WTC11 (cell line): Measurements from ENCODE around the gene LACC1. TPM values are rescaled to one million over a fixed set of nuclear protein-coding genes. Genes with fewer than 3 reads are reported as not detected.

Source experiments
- ATAC-seq: fragments of 200-7000 bp; cut with Tn5 transposase; 2 replicates; pipeline ENCODE4 v1.10.0; 2021; ENCODE audit warnings: mild to moderate bottlenecking, moderate library complexity
- CTCF ChIA-PET: fragments of 300-600 bp; sonication (Branson Sonifier 250); formaldehyde crosslinking; loops from one replicate; lab custom pipeline; 2021; ENCODE audit warnings: antibody characterized with exemption; lab: Charles Lee
- POLR2A ChIA-PET: fragments of 350-600 bp; sonication (Branson Sonifier 250); formaldehyde crosslinking; loops from one replicate; lab custom pipeline; 2021; ENCODE audit warnings: antibody characterized with exemption; lab: Charles Lee
- DNase-seq: peaks from one replicate; pipeline ENCODE4 v3.0.0; 2021; ENCODE audit warnings: low spot score
- H3K27ac Mint-ChIP-seq: 2 replicates; pipeline ENCODE4 v1.8.0; 2021; ENCODE audit warnings: mixed read lengths
- H3K27me3 Mint-ChIP-seq: 2 replicates; pipeline ENCODE4 v1.8.0; 2021; ENCODE audit warnings: low read depth, mild to moderate bottlenecking, moderate library complexity, mixed read lengths
- H3K36me3 Mint-ChIP-seq: 2 replicates; pipeline ENCODE4 v1.8.0; 2021; ENCODE audit warnings: mixed read lengths
- H3K4me1 Mint-ChIP-seq: 2 replicates; pipeline ENCODE4 v1.8.0; 2022; ENCODE audit warnings: mixed read lengths
- H3K4me3 Mint-ChIP-seq: 2 replicates; pipeline ENCODE4 v1.8.0; 2021; ENCODE audit warnings: mild to moderate bottlenecking, moderate library complexity, mixed read lengths
- H3K9me3 Mint-ChIP-seq: 2 replicates; pipeline ENCODE4 v1.8.0; 2021; ENCODE audit warnings: mixed read lengths
- ESRRA ChIP-seq: sonication (generic); formaldehyde crosslinking; IDR thresholded peaks from 2 replicates; pipeline ENCODE4 v1.8.1; 2022; ENCODE audit warnings: mild to moderate bottlenecking, missing genetic modification reagents, borderline replicate concordance
- FOXK1 ChIP-seq: sonication (generic); formaldehyde crosslinking; IDR thresholded peaks from 2 replicates; pipeline ENCODE4 v1.8.0; 2022; ENCODE audit warnings: mild to moderate bottlenecking, moderate library complexity, missing genetic modification reagents
- GABPB1 ChIP-seq: sonication (generic); formaldehyde crosslinking; IDR thresholded peaks from 2 replicates; pipeline ENCODE4 v1.8.1; 2023; ENCODE audit warnings: mild to moderate bottlenecking, missing genetic modification reagents
- IRF2 ChIP-seq: sonication (generic); formaldehyde crosslinking; IDR thresholded peaks from 2 replicates; pipeline ENCODE4 v1.8.0; 2022; ENCODE audit warnings: low read depth, missing genetic modification reagents, borderline replicate concordance
- MXD4 ChIP-seq: fragments of 250-450 bp; sonication (Bioruptor Pico); IDR thresholded peaks from 2 replicates; pipeline ENCODE4 v1.8.0; 2021; ENCODE audit warnings: mild to moderate bottlenecking, moderate library complexity, borderline replicate concordance
- NFYB ChIP-seq: sonication (generic); formaldehyde crosslinking; conservative IDR thresholded peaks from 2 replicates; pipeline ENCODE4 v1.8.0; 2022; ENCODE audit warnings: low read depth, missing genetic modification reagents
- NR3C1 ChIP-seq: sonication (generic); formaldehyde crosslinking; conservative IDR thresholded peaks from 2 replicates; pipeline ENCODE4 v1.8.1; 2023; ENCODE audit warnings: low read depth, mild to moderate bottlenecking, missing genetic modification reagents
- TCF7 ChIP-seq: sonication (generic); formaldehyde crosslinking; IDR thresholded peaks from 2 replicates; pipeline ENCODE4 v1.8.0; 2022; ENCODE audit warnings: mild to moderate bottlenecking, low read depth, missing genetic modification reagents, moderate library complexity
- TP53 ChIP-seq: sonication (generic); formaldehyde crosslinking; IDR thresholded peaks from 2 replicates; pipeline ENCODE4 v1.8.1; 2023; ENCODE audit warnings: mild to moderate bottlenecking, missing genetic modification reagents
- ZNF138 ChIP-seq: sonication (generic); formaldehyde crosslinking; conservative IDR thresholded peaks from 2 replicates; pipeline ENCODE4 v1.8.1; 2022; ENCODE audit warnings: mild to moderate bottlenecking, moderate library complexity, missing genetic modification reagents
- ZNF263 ChIP-seq: sonication (generic); formaldehyde crosslinking; IDR thresholded peaks from 2 replicates; pipeline ENCODE4 v1.8.1; 2022; ENCODE audit warnings: low read depth, mild to moderate bottlenecking, moderate library complexity, missing genetic modification reagents
- ZNF423 ChIP-seq: fragments of 250-450 bp; sonication (Bioruptor Pico); IDR thresholded peaks from 2 replicates; pipeline ENCODE4 v2.1.2; 2022; ENCODE audit warnings: mild to moderate bottlenecking, moderate library complexity
- ZNF671 ChIP-seq: fragments of 250-450 bp; sonication (Bioruptor Pico); IDR thresholded peaks from 2 replicates; pipeline ENCODE4 v1.8.0; 2021; ENCODE audit warnings: mild to moderate bottlenecking
- total RNA-seq: library from RNA; stranded (reverse); gene quantifications from 3 replicates; pipeline ENCODE4 v1.2.3, GENCODE V29; 2021
- TF ChIP-seq, protein P1 (sequence below): fragments of 200-600 bp; IDR thresholded peaks from 2 replicates; pipeline ENCODE4 v1.8.0; 2022; ENCODE audit warnings: antibody characterized with exemption
- TF ChIP-seq, protein P2 (sequence below): sonication (generic); formaldehyde crosslinking; IDR thresholded peaks from 2 replicates; pipeline ENCODE4 v1.8.1; 2022; ENCODE audit warnings: missing genetic modification reagents, borderline replicate concordance
- TF ChIP-seq, protein P3 (sequence below): sonication (generic); formaldehyde crosslinking; conservative IDR thresholded peaks from 2 replicates; pipeline ENCODE4 v1.8.1; 2022; ENCODE audit warnings: mild to moderate bottlenecking, missing genetic modification reagents
- TF ChIP-seq, protein P4 (sequence below): sonication (generic); formaldehyde crosslinking; IDR thresholded peaks from 2 replicates; pipeline ENCODE4 v1.8.0; 2023; ENCODE audit warnings: mild to moderate bottlenecking, missing genetic modification reagents
- TF ChIP-seq, protein P5 (sequence below): sonication (generic); formaldehyde crosslinking; IDR thresholded peaks from 2 replicates; pipeline ENCODE4 v1.8.1; 2023; ENCODE audit warnings: mild to moderate bottlenecking, missing genetic modification reagents, moderate library complexity
- TF ChIP-seq, protein P6 (sequence below): sonication (generic); formaldehyde crosslinking; IDR thresholded peaks from 2 replicates; pipeline ENCODE4 v1.8.0; 2023; ENCODE audit warnings: missing genetic modification reagents, mild to moderate bottlenecking, borderline replicate concordance
- TF ChIP-seq, protein P7 (sequence below): sonication (generic); formaldehyde crosslinking; conservative IDR thresholded peaks from 2 replicates; pipeline ENCODE4 v1.8.1; 2023; ENCODE audit warnings: mild to moderate bottlenecking, low read depth, missing genetic modification reagents, moderate library complexity
- TF ChIP-seq, protein P8 (sequence below): sonication (generic); formaldehyde crosslinking; IDR thresholded peaks from 2 replicates; pipeline ENCODE4 v1.8.0; 2022; ENCODE audit warnings: mild to moderate bottlenecking, missing genetic modification reagents

LACC1 gene
- total RNA-seq, 1 experiment from 2014 or later, result 5.5 TPM

DNA sequence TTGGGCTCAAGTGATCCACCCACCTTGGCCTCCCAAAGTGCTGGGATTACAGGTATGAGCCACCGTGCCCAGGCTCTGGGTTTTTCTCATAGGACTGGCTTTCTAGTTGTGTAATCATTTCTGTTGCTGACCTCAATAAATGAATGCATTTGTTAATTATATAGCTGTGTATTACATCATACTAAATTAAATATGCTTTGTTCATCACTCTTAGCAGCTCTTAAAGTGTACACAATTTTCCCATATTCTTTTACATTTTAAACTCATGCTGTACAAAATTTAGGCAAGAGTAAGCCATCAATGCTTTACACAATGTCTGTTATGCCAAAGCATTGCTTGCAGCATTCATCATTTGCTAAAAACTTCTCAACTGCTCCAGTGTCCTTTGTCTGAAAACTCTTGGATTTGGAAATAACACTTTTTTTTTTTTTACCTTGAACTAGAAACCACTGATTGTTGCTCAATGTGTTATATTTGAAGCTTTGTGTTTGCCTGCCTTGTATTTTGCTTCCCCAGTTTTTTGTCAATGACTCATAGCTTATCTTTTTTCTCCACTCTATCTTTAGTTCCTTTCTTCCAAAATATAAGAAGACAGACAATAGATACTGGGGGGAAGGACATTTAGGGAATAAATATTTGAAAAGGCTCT lies 31.6 kb upstream of the LACC1 start (continued):
- TF ChIP-seq, protein P1, sequence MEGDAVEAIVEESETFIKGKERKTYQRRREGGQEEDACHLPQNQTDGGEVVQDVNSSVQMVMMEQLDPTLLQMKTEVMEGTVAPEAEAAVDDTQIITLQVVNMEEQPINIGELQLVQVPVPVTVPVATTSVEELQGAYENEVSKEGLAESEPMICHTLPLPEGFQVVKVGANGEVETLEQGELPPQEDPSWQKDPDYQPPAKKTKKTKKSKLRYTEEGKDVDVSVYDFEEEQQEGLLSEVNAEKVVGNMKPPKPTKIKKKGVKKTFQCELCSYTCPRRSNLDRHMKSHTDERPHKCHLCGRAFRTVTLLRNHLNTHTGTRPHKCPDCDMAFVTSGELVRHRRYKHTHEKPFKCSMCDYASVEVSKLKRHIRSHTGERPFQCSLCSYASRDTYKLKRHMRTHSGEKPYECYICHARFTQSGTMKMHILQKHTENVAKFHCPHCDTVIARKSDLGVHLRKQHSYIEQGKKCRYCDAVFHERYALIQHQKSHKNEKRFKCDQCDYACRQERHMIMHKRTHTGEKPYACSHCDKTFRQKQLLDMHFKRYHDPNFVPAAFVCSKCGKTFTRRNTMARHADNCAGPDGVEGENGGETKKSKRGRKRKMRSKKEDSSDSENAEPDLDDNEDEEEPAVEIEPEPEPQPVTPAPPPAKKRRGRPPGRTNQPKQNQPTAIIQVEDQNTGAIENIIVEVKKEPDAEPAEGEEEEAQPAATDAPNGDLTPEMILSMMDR, result no peak
- TF ChIP-seq TP53 (CRISPR knock-in tag) (no peak), NR3C1 (no peak), MXD4 (CRISPR knock-in tag) (no peak), ESRRA (CRISPR knock-in tag) (no peak), ZNF671 (CRISPR knock-in tag) (no peak), TCF7 (CRISPR knock-in tag) (no peak), IRF2 (CRISPR knock-in tag) (no peak)
- TF ChIP-seq, protein P2, sequence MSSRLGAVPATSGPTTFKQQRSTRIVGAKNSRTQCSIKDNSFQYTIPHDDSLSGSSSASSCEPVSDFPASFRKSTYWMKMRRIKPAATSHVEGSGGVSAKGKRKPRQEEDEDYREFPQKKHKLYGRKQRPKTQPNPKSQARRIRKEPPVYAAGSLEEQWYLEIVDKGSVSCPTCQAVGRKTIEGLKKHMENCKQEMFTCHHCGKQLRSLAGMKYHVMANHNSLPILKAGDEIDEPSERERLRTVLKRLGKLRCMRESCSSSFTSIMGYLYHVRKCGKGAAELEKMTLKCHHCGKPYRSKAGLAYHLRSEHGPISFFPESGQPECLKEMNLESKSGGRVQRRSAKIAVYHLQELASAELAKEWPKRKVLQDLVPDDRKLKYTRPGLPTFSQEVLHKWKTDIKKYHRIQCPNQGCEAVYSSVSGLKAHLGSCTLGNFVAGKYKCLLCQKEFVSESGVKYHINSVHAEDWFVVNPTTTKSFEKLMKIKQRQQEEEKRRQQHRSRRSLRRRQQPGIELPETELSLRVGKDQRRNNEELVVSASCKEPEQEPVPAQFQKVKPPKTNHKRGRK (CRISPR knock-in tag), result no peak
- TF ChIP-seq, protein P3, sequence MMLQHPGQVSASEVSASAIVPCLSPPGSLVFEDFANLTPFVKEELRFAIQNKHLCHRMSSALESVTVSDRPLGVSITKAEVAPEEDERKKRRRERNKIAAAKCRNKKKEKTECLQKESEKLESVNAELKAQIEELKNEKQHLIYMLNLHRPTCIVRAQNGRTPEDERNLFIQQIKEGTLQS, result no peak
- TF ChIP-seq, protein P4, sequence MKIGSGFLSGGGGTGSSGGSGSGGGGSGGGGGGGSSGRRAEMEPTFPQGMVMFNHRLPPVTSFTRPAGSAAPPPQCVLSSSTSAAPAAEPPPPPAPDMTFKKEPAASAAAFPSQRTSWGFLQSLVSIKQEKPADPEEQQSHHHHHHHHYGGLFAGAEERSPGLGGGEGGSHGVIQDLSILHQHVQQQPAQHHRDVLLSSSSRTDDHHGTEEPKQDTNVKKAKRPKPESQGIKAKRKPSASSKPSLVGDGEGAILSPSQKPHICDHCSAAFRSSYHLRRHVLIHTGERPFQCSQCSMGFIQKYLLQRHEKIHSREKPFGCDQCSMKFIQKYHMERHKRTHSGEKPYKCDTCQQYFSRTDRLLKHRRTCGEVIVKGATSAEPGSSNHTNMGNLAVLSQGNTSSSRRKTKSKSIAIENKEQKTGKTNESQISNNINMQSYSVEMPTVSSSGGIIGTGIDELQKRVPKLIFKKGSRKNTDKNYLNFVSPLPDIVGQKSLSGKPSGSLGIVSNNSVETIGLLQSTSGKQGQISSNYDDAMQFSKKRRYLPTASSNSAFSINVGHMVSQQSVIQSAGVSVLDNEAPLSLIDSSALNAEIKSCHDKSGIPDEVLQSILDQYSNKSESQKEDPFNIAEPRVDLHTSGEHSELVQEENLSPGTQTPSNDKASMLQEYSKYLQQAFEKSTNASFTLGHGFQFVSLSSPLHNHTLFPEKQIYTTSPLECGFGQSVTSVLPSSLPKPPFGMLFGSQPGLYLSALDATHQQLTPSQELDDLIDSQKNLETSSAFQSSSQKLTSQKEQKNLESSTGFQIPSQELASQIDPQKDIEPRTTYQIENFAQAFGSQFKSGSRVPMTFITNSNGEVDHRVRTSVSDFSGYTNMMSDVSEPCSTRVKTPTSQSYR, result no peak
- TF ChIP-seq, protein P5, sequence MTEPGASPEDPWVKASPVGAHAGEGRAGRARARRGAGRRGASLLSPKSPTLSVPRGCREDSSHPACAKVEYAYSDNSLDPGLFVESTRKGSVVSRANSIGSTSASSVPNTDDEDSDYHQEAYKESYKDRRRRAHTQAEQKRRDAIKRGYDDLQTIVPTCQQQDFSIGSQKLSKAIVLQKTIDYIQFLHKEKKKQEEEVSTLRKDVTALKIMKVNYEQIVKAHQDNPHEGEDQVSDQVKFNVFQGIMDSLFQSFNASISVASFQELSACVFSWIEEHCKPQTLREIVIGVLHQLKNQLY (CRISPR knock-in tag), result no peak
- TF ChIP-seq, protein P6, sequence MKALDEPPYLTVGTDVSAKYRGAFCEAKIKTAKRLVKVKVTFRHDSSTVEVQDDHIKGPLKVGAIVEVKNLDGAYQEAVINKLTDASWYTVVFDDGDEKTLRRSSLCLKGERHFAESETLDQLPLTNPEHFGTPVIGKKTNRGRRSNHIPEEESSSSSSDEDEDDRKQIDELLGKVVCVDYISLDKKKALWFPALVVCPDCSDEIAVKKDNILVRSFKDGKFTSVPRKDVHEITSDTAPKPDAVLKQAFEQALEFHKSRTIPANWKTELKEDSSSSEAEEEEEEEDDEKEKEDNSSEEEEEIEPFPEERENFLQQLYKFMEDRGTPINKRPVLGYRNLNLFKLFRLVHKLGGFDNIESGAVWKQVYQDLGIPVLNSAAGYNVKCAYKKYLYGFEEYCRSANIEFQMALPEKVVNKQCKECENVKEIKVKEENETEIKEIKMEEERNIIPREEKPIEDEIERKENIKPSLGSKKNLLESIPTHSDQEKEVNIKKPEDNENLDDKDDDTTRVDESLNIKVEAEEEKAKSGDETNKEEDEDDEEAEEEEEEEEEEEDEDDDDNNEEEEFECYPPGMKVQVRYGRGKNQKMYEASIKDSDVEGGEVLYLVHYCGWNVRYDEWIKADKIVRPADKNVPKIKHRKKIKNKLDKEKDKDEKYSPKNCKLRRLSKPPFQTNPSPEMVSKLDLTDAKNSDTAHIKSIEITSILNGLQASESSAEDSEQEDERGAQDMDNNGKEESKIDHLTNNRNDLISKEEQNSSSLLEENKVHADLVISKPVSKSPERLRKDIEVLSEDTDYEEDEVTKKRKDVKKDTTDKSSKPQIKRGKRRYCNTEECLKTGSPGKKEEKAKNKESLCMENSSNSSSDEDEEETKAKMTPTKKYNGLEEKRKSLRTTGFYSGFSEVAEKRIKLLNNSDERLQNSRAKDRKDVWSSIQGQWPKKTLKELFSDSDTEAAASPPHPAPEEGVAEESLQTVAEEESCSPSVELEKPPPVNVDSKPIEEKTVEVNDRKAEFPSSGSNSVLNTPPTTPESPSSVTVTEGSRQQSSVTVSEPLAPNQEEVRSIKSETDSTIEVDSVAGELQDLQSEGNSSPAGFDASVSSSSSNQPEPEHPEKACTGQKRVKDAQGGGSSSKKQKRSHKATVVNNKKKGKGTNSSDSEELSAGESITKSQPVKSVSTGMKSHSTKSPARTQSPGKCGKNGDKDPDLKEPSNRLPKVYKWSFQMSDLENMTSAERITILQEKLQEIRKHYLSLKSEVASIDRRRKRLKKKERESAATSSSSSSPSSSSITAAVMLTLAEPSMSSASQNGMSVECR (CRISPR knock-in tag), result no peak

DNA sequence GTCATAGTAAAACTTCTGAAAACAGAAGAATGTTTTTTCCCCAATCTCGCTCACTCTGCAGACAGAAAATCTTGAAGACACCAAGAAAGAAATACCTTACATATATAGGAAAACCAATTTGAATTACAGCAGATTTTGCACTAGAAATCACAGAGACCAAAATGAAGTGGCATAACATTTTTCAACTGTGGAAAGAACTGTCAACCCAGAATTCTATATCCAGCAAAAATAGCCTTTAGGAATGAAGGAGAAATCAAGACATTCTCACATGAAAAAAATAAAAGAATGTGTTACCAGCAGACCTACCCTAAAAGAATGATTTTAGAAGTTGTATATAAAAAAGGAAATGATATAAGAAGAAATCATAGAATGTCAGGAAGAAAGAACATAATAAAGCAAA lies 28.8 kb upstream of the LACC1 start:
- ChIA-PET CTCF (no interaction called here), POLR2A (no interaction called here)
- Mint-ChIP-seq H3K4me3 (no peak overlapping the region), H3K27me3 (no peaks in the 10 kb centered on the region; the same call in none of the 2 replicates), H3K9me3 (peaks cover 61% of the 10 kb centered on the region), H3K27ac (no peak overlapping the region), H3K4me1 (no peaks in the 10 kb centered on the region), H3K36me3 (peaks cover 64% of the 10 kb centered on the region)
- TF ChIP-seq GABPB1, result no peak
- TF ChIP-seq ZNF138 (CRISPR knock-in tag), result no peak
- TF ChIP-seq NFYB (CRISPR knock-in tag), result no peak
- no peak for TF ChIP-seq ZNF263
- TF ChIP-seq ZNF423 (CRISPR knock-in tag), result no peak
- TF ChIP-seq, protein P7, sequence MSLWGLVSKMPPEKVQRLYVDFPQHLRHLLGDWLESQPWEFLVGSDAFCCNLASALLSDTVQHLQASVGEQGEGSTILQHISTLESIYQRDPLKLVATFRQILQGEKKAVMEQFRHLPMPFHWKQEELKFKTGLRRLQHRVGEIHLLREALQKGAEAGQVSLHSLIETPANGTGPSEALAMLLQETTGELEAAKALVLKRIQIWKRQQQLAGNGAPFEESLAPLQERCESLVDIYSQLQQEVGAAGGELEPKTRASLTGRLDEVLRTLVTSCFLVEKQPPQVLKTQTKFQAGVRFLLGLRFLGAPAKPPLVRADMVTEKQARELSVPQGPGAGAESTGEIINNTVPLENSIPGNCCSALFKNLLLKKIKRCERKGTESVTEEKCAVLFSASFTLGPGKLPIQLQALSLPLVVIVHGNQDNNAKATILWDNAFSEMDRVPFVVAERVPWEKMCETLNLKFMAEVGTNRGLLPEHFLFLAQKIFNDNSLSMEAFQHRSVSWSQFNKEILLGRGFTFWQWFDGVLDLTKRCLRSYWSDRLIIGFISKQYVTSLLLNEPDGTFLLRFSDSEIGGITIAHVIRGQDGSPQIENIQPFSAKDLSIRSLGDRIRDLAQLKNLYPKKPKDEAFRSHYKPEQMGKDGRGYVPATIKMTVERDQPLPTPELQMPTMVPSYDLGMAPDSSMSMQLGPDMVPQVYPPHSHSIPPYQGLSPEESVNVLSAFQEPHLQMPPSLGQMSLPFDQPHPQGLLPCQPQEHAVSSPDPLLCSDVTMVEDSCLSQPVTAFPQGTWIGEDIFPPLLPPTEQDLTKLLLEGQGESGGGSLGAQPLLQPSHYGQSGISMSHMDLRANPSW (CRISPR knock-in tag), result no peak
- TF ChIP-seq FOXK1, result no peak
- TF ChIP-seq, protein P8, sequence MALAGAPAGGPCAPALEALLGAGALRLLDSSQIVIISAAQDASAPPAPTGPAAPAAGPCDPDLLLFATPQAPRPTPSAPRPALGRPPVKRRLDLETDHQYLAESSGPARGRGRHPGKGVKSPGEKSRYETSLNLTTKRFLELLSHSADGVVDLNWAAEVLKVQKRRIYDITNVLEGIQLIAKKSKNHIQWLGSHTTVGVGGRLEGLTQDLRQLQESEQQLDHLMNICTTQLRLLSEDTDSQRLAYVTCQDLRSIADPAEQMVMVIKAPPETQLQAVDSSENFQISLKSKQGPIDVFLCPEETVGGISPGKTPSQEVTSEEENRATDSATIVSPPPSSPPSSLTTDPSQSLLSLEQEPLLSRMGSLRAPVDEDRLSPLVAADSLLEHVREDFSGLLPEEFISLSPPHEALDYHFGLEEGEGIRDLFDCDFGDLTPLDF (CRISPR knock-in tag), result no peak
- DNase-seq (no peak), ATAC-seq (no peak)
